ENCODE results near the gene CALD1. TPM values are rescaled to one million over a fixed set of nuclear protein-coding genes. Genes with fewer than 3 reads are reported as not detected.

CALD1 gene
- total RNA-seq, 1 donor from 2014 or later = 237 TPM

DNA sequence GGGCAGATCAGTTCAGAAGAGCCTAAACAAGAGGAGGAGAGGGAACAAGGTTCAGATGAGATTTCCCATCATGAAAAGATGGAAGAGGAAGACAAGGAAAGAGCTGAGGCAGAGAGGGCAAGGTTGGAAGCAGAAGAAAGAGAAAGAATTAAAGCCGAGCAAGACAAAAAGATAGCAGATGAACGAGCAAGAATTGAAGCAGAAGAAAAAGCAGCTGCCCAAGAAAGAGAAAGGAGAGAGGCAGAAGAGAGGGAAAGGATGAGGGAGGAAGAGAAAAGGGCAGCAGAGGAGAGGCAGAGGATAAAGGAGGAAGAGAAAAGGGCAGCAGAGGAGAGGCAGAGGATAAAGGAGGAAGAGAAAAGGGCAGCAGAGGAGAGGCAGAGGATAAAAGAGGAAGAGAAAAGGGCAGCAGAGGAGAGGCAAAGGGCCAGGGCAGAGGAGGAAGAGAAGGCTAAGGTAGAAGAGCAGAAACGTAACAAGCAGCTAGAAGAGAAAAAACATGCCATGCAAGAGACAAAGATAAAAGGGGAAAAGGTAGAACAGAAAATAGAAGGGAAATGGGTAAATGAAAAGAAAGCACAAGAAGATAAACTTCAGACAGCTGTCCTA, 154.1 kb downstream of the CALD1 start:
- DNase-seq (ENCODE audit: low spot score) = no peak
- intact Hi-C loops (cut with DNase I) = loop anchor here (2.0 kb wide), 1 partner anchor 41 kb away; no protein-coding TSS in a partner anchor

DNA sequence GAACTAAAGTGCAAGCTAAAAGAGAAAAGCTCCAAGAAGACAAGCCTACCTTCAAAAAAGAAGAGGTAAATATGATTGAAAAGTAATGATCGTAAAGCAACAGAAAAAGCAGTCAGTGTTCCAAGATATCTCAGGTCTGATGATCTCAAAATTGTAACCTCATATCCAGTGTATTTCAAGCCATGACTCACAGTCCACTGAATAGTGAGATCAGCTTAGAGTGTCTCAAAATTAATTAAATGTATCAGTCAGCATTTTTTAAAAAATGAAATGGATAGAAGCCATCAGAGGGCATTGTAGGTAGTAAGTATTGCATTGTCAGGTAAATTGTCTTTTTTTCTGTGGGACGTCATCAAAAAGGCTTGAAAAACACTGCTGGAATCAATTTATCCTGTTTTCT, 156.3 kb downstream of the CALD1 start:
- intact Hi-C loops (cut with DNase I) = no loop called here
- no peak for DNase-seq (ENCODE audit: low spot score)

DNA sequence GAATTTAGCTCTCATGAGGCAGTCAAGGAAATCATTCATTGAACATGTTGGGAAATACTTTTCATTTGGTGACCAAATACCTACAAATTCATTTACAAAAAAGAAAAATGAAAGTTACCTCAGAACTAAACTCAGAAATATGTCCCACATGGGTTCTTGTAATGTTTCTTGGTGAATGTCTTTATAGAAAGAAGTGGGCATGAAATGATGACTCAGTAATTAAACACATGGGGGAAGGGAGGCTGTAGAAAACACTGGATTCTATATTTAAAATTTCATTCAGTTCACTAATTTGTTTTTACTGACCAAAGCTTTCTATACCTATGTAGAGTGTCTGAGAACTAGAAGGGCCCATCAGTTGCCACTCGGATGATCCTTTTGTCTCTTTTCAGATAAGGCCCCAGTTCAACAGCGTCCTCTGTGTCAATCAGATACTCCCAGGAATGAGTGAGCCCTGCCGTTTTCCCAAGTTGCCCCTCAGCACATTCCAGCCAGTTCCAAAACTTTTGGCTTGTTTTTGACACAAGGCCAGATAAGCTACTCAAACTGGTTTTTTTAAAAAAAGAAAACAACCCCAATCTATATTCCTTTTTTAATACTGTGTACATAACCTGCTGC, 157.6 kb downstream of the CALD1 start:
- intact Hi-C loops (cut with DNase I) = no loop called here
- DNase-seq (ENCODE audit: low spot score) = no peak

DNA sequence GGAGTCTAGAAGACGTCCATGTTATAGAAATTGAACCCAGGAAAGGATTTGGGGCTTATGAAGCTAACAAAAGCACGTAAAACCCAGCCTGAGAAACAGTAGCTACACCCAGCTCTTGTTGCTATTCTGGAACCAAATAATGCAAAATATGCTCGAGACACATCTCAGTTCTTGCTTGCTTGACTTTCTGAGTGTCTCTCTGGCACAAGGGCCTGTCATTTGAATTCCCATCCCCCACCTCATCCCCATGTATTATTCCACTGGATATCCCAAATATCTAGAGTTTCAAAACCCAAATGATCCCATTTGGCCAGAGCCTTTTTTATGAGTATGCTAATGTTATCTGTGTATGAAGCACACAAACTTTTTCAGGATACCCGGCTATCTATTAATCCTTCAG, 158.7 kb downstream of the CALD1 start:
- no peak for DNase-seq (ENCODE audit: low spot score)
- intact Hi-C loops (cut with DNase I) = no loop called here

DNA sequence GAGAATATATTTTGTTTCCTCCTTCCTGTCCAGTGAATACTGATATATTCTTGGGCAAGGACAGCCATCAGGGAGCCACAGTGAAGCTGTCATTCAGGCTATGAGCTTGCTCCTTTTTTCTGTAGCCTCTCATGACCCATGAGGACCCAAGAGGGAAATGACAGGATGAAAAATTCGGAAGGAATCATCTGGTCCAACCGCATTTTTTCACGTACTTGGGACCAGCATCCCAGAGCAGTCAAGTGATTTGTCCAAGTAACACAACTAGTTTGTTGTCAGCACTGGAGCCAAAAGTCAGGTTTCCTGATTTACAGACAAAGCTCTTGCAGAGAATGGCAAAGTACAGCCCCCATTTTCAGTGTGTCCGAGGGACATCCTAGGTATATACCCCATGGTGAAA, 159.7 kb downstream of the CALD1 start:
- intact Hi-C loops (cut with DNase I) = no loop called here
- DNase-seq (ENCODE audit: low spot score) = no peak

DNA sequence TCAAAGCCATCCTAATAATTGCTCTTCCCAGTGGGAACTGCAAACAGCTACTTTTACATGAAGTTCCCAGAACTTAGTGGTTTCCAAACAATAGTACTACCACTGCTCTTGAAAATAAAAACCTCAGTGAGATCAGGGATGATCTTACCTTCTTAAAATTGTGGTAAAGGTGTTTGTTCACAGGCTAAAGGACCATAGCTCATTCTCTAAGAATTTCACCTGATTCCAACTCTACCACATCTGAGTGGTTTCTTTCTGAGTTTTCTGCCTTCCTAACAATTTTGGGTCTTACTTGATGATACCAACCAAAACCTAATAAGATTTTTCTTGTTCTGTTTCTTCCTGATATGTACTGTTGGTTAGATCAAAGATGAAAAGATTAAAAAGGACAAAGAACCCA, 161.3 kb downstream of the CALD1 start:
- no peak for DNase-seq (ENCODE audit: low spot score)
- intact Hi-C loops (cut with DNase I) = loop anchor here (5.0 kb wide), 1 partner anchor 253 kb away; no protein-coding TSS in a partner anchor

DNA sequence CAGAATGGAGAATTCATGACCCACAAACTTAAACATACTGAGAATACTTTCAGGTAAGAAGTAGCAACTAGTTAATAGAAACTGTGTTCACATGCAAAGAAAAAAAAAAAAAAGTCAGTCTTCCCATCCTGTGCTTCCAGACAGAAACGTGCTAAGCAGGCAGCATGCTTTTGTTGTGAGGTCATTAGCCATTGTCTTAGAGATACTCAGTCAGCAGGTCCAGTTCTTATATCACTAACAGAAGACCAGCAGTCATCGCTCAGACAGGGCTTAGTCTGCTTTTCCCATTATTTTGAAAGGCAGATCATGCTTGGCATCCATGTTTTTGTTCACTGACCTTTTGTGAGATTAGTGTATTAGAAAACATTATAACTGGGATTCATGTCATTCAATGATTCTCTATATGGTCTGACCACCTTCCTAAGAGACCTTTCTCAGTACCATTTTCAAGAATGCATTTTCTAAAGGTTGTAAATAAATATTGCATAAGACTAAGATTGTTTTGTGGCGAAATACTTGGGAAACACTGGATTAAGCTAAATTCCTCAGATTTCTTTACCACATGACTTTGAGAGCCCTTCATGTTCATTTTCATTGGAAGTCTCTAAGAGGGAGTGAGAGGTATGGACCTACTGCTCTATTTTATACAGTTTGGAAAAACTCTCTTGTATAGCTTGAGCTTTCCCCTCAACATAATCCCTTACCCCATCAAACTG, 161.9 kb downstream of the CALD1 start:
- DNase-seq (ENCODE audit: low spot score) = no peak
- intact Hi-C loops (cut with DNase I) = loop anchor here (5.0 kb wide), 1 partner anchor 254 kb away; no protein-coding TSS in a partner anchor

DNA sequence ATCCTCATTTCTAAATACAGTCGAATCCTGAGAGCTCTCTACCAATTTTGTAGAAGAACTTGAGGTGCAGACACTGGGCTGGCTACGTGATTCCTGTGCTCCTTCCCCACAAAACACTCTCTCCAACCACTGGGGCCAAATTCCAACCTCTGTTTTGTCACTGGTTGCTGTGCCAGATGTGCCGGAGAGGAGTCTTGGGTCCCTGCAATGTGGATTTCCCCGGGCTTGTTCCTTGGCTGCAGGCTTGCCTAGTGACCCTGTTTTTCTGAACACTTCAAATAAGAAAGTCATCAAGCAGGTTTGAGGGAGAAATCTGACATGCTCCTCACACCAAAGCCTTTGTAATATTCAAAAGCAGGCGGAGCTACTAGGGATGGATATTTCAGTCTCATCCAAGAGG, 162.5 kb downstream of the CALD1 start:
- intact Hi-C loops (cut with DNase I) = loop anchor here (5.0 kb wide), 1 partner anchor 255 kb away; no protein-coding TSS in a partner anchor

DNA sequence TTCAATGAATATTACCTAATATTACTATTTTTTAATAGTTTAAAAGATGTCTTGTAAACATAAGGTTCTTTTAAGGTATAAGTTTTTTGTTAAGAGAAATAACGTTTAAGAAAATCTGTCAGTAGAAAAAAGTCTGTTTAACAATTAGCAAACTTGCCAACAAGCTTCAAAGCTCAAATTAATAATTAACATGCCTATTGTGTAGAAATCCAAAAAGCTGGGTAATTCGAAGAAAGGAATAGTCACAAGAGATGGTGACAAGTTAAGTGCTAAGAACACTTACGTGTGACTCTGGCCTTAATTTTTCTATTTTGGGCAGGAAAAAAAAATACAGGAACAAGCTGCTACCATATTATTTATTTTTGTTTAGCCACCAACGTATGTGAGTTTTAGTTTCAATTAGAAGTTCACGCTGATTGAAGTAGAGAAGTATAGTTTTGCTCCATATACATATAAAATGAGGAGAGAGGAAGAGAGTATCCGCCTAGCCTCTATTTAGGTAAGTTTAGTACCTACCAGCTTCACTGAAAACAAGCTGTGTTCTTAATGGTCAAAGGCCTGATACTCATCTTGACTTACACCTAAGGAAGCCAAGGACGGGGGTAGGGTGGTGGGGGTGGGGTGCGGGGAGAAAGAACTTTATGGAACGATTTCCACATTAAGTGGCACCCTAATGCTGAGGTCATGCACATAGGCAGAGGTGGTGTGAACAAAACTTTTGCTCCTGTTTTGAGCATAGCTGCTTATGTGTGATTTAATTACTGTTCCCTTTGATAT, 163.4 kb downstream of the CALD1 start:
- no peak for DNase-seq (ENCODE audit: low spot score)
- intact Hi-C loops (cut with DNase I) = loop anchor here (5.0 kb wide), 1 partner anchor 256 kb away; no protein-coding TSS in a partner anchor

More for the DNA sequence above, 162.5 kb downstream of the CALD1 start:
- no peak for DNase-seq (ENCODE audit: low spot score)

DNA sequence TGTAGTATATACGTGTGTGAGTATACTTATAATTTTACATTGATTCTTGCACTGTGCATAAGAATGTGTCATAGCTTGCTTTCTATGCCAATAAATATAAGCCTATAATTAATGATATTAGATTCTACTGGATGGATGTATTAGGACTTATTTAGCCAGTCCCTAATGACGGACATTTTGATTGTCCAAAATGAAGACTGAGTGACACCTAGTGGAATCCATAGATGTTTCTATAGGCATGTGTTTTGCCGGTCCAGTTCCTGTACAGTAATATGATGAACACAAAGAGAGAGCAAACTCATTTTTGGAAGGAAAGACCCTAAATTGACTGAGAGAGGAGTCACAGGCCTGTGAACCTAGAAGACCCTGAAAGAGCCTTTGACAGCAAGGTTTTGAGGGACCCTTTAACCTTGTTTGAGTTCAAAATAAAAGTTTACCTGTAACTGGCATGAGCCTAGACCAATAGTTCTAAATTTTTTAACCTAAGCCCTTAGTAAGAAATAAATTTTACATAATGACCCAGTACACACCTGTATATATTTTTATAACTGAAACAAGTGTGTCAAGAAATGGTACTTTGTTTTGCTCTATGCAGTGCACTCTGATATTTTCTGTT, 164.5 kb downstream of the CALD1 start:
- DNase-seq (ENCODE audit: low spot score) = no peak
- intact Hi-C loops (cut with DNase I) = loop anchor here (5.0 kb wide), 1 partner anchor 257 kb away; no protein-coding TSS in a partner anchor

DNA sequence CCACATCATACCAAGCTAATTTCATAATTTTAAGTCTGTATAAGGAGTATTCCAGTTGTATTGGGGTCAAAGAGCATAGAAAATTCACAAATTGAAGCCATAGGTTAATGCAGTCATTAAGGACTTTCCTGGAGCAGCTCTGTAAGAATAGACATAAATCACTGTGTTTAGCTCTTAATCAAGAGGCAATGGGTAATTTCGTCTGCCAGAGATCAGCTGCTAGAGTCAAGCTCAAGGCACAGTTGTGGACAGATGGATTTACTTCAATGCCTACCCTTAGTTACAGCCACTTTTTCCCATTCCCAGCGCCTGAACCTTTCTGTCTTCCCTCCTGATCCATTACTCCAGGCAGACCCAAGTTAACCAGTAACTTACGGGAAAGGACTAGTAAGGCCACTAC, 166.3 kb downstream of the CALD1 start:
- no peak for DNase-seq (ENCODE audit: low spot score)
- intact Hi-C loops (cut with DNase I) = no loop called here

DNA sequence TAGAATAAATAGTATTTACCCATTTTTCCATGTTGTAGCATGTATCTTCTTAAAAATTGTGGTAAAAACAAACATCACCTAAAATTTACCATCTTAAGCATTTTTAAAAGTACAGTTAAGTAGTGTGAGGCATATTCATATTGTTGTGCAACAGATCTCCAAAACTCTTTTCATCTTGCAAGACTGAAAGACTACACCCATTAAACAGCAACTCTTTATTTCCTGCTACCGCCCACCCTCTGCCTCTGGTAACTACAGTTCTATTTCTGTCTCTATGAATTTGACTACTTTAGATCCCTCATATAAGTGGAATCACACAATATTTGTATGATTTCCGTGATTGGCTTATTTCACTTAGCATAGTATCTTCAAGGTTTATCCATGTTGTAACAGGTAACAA, 166.8 kb downstream of the CALD1 start:
- DNase-seq (ENCODE audit: low spot score) = no peak
- intact Hi-C loops (cut with DNase I) = no loop called here

DNA sequence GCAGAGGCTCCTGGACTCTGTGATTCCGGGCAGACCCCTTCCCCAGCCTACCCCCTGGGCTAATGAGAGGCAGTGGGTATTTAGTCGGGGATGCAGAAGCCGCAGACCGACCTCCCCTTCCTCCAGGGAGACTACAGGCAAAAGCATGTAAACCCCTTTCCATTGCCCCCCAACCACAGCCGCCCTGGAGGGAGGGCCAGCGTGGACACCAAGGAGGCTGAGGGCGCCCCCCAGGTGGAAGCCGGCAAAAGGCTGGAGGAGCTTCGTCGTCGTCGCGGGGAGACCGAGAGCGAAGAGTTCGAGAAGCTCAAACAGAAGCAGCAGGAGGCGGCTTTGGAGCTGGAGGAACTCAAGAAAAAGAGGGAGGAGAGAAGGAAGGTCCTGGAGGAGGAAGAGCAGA, 167.9 kb downstream of the CALD1 start:
- DNase-seq (ENCODE audit: low spot score) = no peak
- intact Hi-C loops (cut with DNase I) = no loop called here

DNA sequence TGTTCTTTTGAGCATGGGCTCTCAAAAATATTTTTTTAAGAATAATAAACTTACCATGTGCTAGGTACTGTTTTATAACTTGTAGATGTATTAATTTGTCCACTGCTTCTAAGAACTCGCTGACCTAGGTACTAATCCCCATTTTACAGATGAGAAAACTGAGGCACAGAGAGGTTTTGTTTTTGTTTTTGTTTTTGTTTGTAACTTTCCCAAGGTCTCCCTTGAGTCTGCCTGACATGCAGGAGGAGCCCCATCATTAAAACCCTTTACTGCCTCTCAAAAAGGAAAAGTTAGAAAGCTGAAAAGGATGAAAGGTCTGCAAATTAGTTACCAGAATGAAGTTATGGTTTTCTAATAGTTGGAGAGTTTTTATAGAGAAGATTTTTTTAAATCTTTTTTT, 168.4 kb downstream of the CALD1 start:
- DNase-seq (ENCODE audit: low spot score) = no peak
- intact Hi-C loops (cut with DNase I) = no loop called here

DNA sequence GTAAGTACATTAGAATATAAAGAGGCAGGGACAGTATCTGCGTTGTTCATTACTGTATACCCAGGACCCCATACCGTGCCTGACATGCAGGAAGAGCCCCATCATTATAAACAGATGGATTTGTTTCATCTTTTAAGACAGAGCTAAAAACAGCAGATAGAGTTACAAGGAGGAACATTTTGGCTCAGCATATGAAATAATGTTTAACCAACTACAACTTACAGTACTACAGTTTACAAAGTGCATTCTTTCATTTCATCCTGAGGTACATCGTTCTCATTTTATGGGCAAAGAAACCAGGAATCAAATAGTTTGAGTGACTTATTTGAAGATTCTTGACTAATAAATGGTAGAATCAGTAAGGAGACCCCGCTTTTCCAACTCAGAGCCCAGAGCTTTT, 168.8 kb downstream of the CALD1 start:
- DNase-seq (ENCODE audit: low spot score) = no peak
- intact Hi-C loops (cut with DNase I) = no loop called here

DNA sequence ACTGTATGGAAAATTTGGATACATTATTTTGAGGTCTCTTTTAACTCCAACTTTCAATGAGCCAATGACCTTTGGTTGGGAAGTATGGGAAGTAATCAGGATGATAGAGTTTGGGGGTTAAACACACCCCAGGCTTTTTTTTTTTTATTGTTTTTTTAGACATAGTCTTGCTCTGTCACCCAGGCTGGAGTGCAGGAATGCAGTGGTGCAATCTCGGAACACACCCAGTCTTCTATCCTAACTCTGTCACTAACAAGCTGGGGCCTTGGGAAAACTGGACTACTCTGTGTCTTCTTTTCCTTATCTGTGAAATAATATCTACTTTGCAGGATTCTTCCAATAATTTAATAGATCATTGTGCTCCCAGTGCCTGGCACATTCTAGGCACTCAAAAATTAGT, 169.3 kb downstream of the CALD1 start:
- intact Hi-C loops (cut with DNase I) = no loop called here
- no peak for DNase-seq (ENCODE audit: low spot score)

DNA sequence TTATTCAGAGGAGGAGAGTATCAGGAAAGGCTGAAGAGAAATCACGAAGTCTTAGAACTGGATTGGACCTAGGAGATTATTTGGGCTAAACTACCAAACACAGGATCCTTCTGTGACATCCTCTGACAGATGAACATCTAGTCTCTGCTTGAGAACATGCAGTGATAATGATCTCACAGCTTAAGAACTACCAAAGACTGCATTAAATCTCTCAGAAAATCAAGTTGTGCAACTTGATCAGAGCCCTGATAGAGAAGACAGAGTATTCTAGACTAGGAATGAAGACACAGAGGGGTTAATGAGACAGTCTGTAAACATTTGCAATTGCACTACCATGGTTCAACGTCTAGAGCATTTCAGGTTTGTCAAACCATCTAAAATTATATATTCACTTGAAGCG, 169.7 kb downstream of the CALD1 start:
- no peak for DNase-seq (ENCODE audit: low spot score)
- intact Hi-C loops (cut with DNase I) = no loop called here

DNA sequence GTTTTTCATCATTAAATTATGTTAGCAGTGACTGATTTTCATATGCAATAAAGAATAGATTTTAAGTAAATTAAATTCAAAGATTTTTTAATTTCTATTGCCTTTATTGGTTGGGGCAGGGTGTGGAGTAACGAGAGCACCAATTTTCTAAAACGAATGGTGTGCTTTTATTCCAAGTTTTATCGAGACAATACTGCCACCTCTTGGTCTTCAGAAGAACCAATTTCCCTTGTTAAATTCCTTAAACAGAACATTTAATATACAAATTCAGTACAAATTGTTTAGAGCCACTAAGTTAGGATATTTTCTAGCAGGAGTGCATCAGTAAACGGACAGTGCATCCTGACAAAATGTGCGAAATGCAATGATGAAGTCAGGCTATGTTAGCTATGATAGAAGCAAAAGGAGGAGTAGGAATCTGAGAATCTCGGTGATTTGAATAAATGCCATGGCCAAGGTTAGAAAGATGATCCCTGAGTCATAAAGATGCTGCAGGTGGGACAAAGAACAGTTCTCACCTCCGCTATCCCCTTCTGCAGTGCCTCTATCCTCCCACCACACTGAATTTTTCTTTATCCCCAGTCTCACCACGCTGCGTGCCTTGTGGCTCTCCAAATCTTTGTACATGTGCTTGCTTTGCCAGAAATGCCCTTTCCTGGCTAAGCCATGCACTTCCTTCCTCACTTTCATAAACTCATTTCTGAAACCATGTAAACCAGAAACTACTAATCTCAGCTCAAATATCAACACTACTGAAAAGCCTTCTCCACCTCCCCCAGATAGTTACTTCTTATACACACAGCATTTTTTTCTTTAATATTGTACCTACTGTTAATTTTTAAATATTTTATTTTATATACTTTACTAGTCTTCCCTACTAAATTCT, 175.0 kb downstream of the CALD1 start:
- DNase-seq (ENCODE audit: low spot score) = no peak
- intact Hi-C loops (cut with DNase I) = loop anchor here (5.0 kb wide), 1 partner anchor 262 kb away; no protein-coding TSS in a partner anchor

DNA sequence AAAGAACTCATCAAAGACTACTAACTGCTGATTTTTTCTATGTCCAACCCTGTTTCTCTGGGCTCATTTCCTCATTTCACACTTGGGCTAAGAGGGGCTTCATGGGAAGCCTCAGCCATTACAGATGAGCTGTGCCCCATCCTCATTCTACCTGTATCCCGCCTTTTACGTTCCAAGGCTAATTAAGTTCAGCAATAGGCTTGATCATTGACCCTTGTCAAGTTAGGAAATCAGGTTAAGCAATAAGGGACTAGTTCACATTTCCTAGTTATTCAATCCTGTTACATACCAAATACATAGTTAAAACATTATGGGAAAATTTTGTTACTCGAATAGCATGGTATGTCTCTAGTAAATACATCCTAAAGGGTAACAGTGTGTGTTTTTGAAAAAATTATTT, 177.6 kb downstream of the CALD1 start:
- intact Hi-C loops (cut with DNase I) = loop anchor here (5.0 kb wide), 1 partner anchor 265 kb away; no protein-coding TSS in a partner anchor
- DNase-seq (ENCODE audit: low spot score) = no peak

Data from cardiac septum (tissue), 1 donor.